ENCODE results near the gene C10orf71.

Gene C10orf71

DNA sequence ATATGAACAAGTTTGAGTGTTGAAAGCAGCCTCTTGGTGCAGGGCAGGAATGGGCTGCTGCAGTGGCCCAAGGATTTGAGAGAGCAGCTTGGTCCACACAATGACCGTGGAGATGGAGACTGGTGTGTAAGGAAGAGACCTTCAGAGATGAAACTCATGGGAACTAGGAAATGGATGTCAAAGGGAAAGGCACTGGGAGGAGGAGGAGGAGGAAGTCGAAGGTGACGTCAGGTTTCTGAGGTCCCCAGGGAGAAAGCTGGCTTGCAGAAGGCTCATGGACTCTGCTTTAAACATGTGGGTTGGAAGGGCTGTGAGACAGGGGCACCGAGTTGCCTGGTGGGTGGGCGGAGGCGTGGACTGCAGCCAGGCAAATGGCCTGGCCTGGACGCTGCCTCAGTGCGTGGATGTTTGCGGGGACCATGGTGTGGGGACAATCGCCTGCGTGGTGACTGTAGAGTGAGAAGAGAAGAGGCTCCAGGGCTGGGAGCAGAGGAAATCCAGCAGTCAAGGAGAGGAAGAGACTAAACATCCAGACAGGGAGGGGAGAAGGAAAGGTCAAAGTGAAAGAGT is 14.6 kb downstream of the C10orf71 start:
- no peak for DNase-seq (ENCODE audit: low read depth, low spot score)

DNA sequence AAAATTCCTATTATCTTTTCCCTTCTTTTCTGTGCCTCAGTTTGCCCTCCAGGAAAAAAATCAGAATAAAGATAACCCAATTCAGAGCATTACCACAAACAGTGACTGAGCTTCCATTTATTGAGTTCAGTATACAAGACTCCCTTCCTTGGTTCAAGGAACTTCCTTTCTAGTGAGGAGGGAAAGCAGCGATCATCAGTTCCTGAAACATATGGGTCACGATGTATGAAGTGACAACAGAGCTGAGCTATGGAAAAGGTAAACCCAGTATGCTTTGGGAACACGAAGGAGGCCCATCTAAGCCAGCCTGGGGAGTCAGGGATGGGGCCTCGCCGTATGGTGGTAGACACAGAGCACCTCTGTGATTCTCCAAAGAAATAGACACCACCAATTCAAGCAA is 15.8 kb downstream of the C10orf71 start:
- no peak for DNase-seq (ENCODE audit: low read depth, low spot score)

GRCh38 chr10:49318028-49318427 is 19.1 kb downstream of the C10orf71 start:
- DNase-seq (ENCODE audit: low read depth, low spot score): no peak

- DNase-seq (ENCODE audit: low read depth, low spot score): no peak
These were observed 19.8 kb downstream of the C10orf71 start for GRCh38 chr10:49318755-49319154.

DNA sequence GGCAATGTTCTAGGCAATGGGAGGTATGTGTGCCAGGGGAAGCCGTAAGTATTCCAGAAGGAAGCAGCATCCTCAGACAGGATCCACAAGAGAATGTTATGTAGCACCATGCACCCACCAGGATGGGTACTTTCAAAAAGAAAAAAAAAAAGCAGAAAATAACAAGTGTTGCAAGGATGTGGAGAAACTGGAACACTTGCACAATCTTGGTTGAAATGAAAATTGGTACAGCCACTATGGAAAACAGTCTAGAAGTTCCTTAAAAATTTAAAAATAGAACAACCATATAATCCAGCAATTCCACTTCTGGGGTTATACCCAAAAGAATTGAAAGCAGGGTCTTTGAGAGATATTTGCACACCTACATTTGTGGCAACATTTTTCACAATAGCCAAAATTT is 20.2 kb downstream of the C10orf71 start:
- DNase-seq (ENCODE audit: low read depth, low spot score): no peak

DNA sequence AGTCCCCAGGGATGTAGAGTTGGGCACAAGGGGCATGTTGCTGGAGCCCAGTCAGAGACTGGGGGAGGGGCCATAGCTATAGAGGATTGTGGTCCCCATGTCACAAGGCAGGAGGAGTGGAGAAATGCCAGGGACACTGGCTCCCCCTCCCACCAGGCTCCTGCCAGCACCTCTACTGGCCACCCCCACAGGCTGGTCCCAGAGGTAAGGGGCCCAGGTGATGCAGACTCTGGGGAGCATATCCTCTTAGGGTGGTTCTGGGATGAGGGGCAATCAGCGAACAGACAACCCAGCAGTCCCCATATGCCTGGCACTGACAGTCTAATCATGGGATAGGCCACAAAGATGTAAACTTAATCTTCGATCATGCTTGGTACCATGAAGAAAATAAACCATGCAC is 21.2 kb downstream of the C10orf71 start:
- DNase-seq (ENCODE audit: low read depth, low spot score): no peak

DNA sequence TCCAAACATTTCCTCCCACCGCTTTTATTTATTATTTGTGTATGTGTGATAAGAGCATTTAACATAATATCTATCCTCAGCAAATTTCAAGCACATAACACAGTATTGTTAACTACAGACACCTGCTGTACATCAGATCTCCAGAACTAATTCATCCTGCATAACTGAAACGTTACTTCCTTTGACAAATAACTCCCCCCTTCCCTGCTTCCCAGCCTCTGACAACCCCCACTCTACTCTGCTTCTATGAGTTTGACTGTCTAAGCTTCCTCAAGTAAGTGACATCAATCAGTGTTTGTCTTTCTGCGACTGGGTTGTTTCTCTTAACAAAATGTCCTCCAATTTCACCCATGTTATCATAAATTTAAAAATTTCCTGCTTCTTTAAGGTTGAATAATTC is 22.1 kb downstream of the C10orf71 start:
- no peak for DNase-seq (ENCODE audit: low read depth, low spot score)

DNA sequence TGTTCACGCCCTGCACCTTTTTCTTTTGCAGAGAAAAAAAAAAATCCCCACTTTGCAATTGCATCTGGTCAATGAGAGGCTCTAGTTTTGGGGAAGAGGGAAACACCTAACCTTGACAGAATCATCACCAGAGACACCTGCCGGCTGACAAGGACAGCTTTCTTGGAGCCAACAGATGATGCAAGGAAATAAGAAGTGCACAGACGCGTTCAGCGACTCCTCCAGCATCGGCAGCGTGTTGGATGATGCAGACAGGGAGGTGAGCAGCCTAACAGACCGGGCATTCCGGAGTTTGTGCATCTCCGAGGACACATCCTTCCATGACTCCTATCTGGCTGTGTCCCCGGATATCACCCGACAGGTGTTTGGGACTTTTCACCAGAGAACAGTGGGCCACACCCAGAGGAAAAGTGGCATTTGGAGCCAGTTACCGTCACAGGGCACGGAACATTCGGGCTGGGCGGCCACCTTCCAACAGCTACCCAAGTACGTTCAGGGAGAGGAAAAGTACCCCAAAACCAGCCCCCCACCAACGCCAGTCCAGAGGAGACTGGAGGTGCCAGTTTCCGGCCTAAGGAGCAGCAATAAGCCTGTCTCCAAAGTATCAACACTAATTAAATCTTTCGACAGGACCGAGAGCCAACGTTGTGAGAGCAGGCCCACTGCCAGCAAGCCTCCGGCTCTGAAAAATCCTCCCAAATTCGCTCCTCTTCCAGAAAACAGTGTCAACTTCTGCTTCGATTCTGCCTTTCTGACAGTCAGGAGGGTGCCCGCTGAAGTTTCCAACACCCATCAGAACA is 23.6 kb downstream of the C10orf71 start:
- DNase-seq (ENCODE audit: low read depth, low spot score): no peak

GRCh38 chr10:49323171-49323895 is 24.4 kb downstream of the C10orf71 start:
- no peak for DNase-seq (ENCODE audit: low read depth, low spot score)

DNA sequence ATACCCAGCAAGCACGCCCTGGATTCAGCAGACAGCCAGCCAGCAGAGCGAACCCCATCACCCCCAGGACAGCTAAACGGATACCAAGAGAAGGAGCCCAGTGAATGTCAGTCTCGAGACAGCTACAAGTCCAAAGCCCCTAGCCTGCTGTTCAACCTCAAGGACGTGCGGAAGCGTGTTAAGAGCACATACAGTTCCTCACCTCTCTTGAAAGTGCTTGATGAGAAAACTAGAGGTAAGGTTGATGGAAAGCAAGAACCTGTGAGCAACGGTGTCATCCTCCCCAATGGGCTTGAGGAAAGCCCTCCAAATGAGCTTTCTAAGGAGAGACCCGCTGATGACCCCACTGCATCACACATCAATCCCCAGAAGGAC is 24.9 kb downstream of the C10orf71 start:
- DNase-seq (ENCODE audit: low read depth, low spot score): no peak

DNA sequence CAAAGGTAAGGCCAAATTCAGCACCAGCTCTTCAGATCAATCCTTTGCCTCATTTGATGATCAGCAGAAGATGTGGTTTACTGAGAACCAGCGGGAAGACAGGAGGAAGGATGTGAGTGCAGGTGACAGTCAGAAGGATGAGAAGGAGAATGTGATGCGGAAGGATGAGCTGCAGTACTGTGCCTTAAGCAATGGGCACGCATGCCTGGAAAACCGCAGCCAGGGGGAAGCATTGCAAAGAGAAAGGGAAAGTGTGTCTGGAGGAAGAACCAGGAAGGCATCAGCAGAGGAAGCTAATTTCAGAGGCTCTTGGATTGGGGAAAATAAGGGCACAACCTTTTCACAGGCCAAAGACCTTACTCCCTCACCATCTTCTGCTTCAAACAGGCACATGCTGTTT is 25.7 kb downstream of the C10orf71 start:
- DNase-seq (ENCODE audit: low read depth, low spot score): no peak

DNA sequence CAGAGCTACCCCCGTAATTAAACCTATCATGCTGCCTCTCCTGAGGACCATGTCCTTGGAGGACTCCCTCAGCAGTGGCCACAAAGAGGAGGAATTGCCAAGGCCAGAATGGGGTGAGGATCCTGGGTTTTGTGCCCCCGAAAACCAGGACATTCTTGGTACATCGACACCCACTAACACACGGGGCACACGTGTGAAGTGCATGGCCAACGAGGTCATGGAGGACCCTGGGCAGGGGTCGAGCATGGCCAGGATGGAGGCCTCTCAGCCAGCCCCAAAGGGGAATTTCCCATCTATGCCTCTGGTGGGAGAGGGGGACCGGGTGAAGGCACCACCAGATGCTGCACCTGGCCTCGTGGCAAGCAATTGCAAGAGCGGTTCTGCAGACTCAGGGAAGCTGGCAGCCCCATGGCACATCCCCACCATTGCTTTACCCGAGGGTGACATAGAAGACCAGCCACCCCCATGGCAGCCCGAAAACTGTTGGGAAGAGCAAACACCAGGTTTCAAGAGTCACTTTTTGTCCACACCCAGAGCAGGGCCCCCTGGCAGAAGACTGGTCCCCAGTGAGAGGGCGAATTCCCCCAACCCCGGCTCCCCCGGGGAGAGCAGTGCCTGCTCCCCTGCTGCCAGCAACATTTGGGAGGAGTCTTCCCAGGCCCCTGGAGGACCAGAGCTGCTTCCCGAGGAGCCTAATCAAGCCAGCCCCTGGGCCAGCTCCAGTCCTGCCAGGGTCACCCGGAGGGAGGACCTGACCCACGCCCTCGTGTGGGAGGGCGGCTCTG is 26.4 kb downstream of the C10orf71 start:
- DNase-seq (ENCODE audit: low read depth, low spot score): no peak

GRCh38 chr10:49325916-49326783 is 27.2 kb downstream of the C10orf71 start:
- no peak for DNase-seq (ENCODE audit: low read depth, low spot score)

DNA sequence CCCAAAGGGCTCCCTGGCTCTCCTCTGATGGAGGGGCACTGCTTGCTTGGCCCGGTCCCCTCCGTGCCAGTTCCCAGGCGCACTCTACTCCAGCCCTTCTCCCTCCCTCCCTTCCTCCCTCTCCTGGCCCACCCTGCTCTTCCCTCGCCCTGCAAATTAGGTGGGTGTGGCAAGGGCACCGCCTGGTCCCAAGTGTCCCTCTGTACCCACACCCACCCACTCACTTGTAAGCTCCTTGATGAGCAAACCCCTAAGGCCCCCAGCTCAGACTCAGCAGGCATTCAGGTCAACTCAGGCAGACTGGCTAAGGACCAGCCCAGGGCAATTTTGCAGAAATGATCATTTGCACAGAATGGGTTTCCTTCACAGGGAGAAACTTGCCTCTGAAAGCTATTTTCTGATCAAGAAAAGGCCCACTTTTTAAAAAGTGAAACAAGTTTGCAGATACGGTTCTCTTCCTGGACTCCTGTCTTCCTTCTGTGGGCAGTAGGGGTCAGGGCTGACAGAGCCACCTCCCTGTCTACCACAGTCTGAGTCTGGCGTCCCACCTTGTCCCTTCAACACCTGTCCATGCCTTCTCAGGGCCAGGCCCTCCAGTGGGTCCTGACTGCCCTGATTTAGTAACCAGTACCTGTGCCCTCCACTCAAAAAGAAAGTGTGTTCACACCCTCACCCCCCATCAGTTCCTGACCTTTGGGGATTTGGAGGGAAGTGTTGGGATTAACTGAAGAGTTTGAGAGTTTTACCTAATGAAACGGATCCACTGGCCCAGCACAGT is 28.3 kb downstream of the C10orf71 start:
- no peak for DNase-seq (ENCODE audit: low read depth, low spot score)

GRCh38 chr10:49328401-49329145 is 29.6 kb downstream of the C10orf71 start:
- no peak for DNase-seq (ENCODE audit: low read depth, low spot score)

DNA sequence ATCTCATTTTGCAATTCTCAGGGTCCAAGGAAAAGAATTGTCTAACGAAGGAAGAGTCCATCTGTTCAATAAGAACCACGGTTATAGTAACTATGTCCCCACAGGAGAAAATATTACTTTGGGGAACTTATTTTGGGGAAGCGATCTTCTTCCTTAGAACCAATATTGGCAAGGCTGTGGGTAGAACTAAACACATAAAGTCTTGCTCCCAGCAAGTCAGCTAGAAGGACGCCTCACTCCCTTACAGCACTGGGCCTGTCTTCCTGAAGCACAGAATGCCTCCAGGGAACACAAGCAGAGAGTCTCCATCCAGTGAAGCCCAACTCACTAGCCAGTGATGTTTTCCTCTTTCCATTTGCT is 30.2 kb downstream of the C10orf71 start:
- DNase-seq (ENCODE audit: low read depth, low spot score): no peak

GRCh38 chr10:49330127-49330665 is 31.2 kb downstream of the C10orf71 start:
- DNase-seq (ENCODE audit: low read depth, low spot score): no peak

- DNase-seq (ENCODE audit: low read depth, low spot score): no peak
These were observed 32.5 kb downstream of the C10orf71 start for GRCh38 chr10:49331431-49331830.

DNA sequence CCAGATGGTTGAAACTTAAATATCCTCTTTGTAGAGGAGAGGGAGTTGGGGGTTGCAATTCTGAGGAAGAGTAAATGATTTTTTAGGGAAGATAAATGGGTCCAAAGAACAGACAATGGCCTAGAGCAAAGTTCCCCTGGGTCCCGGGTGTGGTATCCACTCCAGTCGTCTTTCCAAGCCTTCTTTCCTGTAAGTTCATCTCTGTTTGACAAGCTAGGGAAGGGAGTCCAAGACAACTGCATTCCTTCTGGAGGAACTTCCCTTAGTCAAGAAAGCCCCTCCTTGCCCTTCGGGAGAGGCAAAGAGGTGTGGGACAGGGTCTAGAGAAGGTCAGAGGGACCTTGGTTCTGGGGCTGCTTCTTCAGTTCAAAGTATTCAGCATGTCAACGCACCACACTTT is 33.4 kb downstream of the C10orf71 start:
- no peak for DNase-seq (ENCODE audit: low read depth, low spot score)
